Loucy (cell line): Measurements from ENCODE around the gene PDZD8.

Experiments used
- H2AFZ ChIP-seq: fragments of 200-600 bp; sonication (generic); 2 replicates; pipeline ENCODE4 v1.6.0; 2016; ENCODE audit warnings: antibody characterized with exemption, mild to moderate bottlenecking, low read length, moderate library complexity
- H3F3A ChIP-seq: fragments of 200-600 bp; 2 replicates; pipeline ENCODE4 v1.6.0; 2016; ENCODE audit warnings: antibody characterized with exemption, low read depth, mild to moderate bottlenecking
- H3K27me3 ChIP-seq: fragments of 200-600 bp; sonication (generic); 2 replicates; pipeline ENCODE4 v1.6.1; 2014; ENCODE audit warnings: low read length, mild to moderate bottlenecking; ENCODE audit not compliant: insufficient read depth, poor library complexity, severe bottlenecking
- H3K36me3 ChIP-seq: fragments of 200-600 bp; sonication (generic); 2 replicates; pipeline ENCODE4 v1.6.1; 2016; ENCODE audit warnings: low read length; ENCODE audit not compliant: insufficient read depth
- H3K4me1 ChIP-seq: fragments of 200-600 bp; sonication (generic); 2 replicates; pipeline ENCODE4 v1.5.1; 2014; ENCODE audit warnings: low read length, mild to moderate bottlenecking; ENCODE audit not compliant: insufficient read depth, poor library complexity, severe bottlenecking
- H3K4me2 ChIP-seq: fragments of 200-600 bp; sonication (generic); 2 replicates; pipeline ENCODE4 v1.6.0; 2014; ENCODE audit warnings: antibody characterized with exemption, low read length, low read depth, mild to moderate bottlenecking; ENCODE audit not compliant: poor library complexity, severe bottlenecking
- H3K4me3 ChIP-seq: fragments of 200-600 bp; sonication (generic); 2 replicates; pipeline ENCODE4 v1.5.1; 2014; ENCODE audit warnings: low read length, mild to moderate bottlenecking, mixed read lengths; ENCODE audit not compliant: poor library complexity, severe bottlenecking
- H3K79me2 ChIP-seq: fragments of 200-600 bp; sonication (generic); 2 replicates; pipeline ENCODE4 v1.6.1; 2014; ENCODE audit warnings: low read length; ENCODE audit not compliant: insufficient read depth
- H3K9ac ChIP-seq: fragments of 200-600 bp; sonication (generic); 2 replicates; pipeline ENCODE4 v1.6.0; 2014; ENCODE audit warnings: mild to moderate bottlenecking, low read depth, low read length, moderate library complexity; ENCODE audit not compliant: poor library complexity, severe bottlenecking
- H3K9me2 ChIP-seq: fragments of 200-600 bp; sonication (generic); replicated peaks from 2 replicates; pipeline ENCODE4 v1.6.1; 2016; ENCODE audit warnings: low read depth, low read length, mixed read lengths
- H3K9me3 ChIP-seq: fragments of 200-600 bp; sonication (generic); 2 replicates; pipeline ENCODE4 v1.6.1; 2014; ENCODE audit warnings: mild to moderate bottlenecking, antibody characterized with exemption, low read length, low read depth; ENCODE audit not compliant: insufficient read depth
- H4K20me1 ChIP-seq: fragments of 200-600 bp; sonication (generic); 2 replicates; pipeline ENCODE4 v1.6.0; 2014; ENCODE audit warnings: antibody characterized with exemption, low read length, mild to moderate bottlenecking; ENCODE audit not compliant: insufficient read depth, poor library complexity, severe bottlenecking
- EZH2phosphoT487 ChIP-seq: fragments of 200-600 bp; IDR thresholded peaks from 2 replicates; pipeline ENCODE4 v1.6.1; 2018; ENCODE audit warnings: antibody characterized with exemption, mild to moderate bottlenecking, moderate library complexity, borderline replicate concordance
- TF ChIP-seq, protein P1 (sequence below): fragments of 200-600 bp; sonication (generic); conservative IDR thresholded peaks from 2 replicates; pipeline ENCODE4 v1.5.1; 2014; ENCODE audit warnings: mild to moderate bottlenecking, antibody characterized with exemption, low read length

Gene PDZD8

DNA sequence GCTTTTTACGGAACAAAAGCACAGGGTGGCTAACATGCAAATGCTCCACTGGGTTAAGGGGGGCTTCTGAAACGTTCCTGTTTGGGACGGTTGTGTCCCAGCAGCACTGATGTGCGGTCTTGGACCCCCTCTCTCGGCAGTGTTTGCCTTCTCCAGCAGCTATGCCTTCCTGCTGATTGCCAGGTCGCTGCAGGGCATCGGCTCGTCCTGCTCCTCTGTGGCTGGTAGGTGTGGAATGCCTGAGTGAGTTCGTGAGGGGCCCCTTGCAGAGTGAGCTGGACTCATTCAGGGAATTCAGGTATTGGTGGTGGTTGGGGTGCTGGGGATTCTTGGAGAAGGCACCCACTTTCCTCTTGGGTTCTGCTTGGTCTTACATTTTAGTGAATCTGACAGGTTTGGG lies 121.3 kb downstream of the PDZD8 start:
- Histone ChIP-seq H4K20me1 (no peaks in the 10 kb centered on the region), H3K9me2 (no peaks in the 10 kb centered on the region), H2AFZ (no peak overlapping the region), H3K4me3 (no peak overlapping the region), H3F3A (no peaks in the 10 kb centered on the region), H3K79me2 (no peaks in the 10 kb centered on the region), H3K4me2 (no peak overlapping the region), H3K4me1 (peaks cover 14% of the 10 kb centered on the region), H3K27me3 (no peaks in the 10 kb centered on the region), H3K36me3 (no peaks in the 10 kb centered on the region), H3K9ac (no peak overlapping the region), H3K9me3 (no peaks in the 10 kb centered on the region)
- TF ChIP-seq, protein P1, sequence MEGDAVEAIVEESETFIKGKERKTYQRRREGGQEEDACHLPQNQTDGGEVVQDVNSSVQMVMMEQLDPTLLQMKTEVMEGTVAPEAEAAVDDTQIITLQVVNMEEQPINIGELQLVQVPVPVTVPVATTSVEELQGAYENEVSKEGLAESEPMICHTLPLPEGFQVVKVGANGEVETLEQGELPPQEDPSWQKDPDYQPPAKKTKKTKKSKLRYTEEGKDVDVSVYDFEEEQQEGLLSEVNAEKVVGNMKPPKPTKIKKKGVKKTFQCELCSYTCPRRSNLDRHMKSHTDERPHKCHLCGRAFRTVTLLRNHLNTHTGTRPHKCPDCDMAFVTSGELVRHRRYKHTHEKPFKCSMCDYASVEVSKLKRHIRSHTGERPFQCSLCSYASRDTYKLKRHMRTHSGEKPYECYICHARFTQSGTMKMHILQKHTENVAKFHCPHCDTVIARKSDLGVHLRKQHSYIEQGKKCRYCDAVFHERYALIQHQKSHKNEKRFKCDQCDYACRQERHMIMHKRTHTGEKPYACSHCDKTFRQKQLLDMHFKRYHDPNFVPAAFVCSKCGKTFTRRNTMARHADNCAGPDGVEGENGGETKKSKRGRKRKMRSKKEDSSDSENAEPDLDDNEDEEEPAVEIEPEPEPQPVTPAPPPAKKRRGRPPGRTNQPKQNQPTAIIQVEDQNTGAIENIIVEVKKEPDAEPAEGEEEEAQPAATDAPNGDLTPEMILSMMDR = no peak
- no peak for TF ChIP-seq EZH2phosphoT487

DNA sequence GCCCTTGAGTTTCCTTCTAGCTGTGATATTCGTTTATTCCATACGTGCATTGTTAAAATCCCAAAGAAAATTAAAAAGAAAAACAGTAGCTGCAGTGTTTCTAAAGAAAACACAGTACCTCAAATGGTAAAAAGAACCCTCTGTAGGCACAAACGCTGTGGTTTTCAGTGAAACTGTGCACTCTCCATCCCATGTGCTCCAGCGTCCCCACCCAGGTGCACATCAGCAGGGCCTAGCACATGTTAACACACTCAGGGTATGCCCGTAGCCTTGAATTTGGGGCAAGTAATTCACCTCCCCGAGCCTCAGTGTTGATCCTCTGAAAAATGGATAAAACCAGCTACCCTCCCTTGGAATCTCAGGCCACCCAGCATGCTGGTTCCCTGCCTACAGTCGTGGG lies 124.8 kb downstream of the PDZD8 start:
- no peaks in the 10 kb centered on the region for H3K79me2 ChIP-seq
- H3K9ac ChIP-seq = no peak overlapping the region
- H4K20me1 ChIP-seq = no peaks in the 10 kb centered on the region
- H3K9me3 ChIP-seq = no peaks in the 10 kb centered on the region
- H3K27me3 ChIP-seq = no peaks in the 10 kb centered on the region
- H3K4me1 ChIP-seq = peaks cover 28% of the 10 kb centered on the region
- H3F3A ChIP-seq = no peaks in the 10 kb centered on the region
- no peaks in the 10 kb centered on the region for H3K36me3 ChIP-seq
- no peak overlapping the region for H3K4me3 ChIP-seq
- no peak overlapping the region for H3K4me2 ChIP-seq
- TF ChIP-seq EZH2phosphoT487 = no peak
- TF ChIP-seq, protein P1 = no peak
- no peak overlapping the region for H2AFZ ChIP-seq
- H3K9me2 ChIP-seq = no peaks in the 10 kb centered on the region

DNA sequence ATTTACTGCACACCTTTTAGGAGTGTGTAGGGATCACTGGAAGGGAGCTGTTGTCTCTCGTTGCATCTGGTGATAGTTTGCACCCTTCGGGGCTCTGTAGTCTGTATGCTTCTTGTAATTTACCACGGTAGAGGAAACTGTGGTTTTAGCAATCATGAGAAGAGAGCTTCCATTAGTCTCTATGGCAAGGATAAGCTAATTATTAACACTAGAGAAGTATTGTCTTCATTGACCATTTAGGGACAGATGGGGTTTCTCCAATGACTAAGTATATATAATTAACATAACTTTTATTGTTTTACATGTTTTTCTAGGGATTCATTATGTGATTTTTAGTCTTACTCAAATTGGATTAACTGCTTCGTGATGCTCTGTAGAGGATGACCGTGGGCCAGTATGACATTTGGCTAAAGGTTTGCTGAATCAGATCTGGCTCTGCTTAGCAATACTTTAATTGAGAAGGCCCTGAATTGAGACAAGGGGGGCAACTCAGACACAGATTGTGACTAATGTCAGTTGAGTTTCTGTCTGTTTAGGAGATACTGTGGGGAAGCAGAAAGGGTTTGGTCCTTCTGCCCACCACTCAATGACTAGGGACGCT lies 125.6 kb downstream of the PDZD8 start:
- H3F3A ChIP-seq = no peaks in the 10 kb centered on the region
- peak overlapping the region; percentile 15 for H3K4me3 ChIP-seq
- H3K9ac ChIP-seq = no peak overlapping the region
- H3K79me2 ChIP-seq = no peaks in the 10 kb centered on the region
- H3K36me3 ChIP-seq = no peaks in the 10 kb centered on the region
- peak overlapping the region; percentile 70 for H3K4me2 ChIP-seq
- no peaks in the 10 kb centered on the region for H3K9me3 ChIP-seq
- no peaks in the 10 kb centered on the region for H3K9me2 ChIP-seq
- H2AFZ ChIP-seq = no peak overlapping the region
- peaks cover 28% of the 10 kb centered on the region for H3K4me1 ChIP-seq
- H4K20me1 ChIP-seq = no peaks in the 10 kb centered on the region
- no peaks in the 10 kb centered on the region for H3K27me3 ChIP-seq
- TF ChIP-seq, protein P1 = no peak
- TF ChIP-seq EZH2phosphoT487 = no peak
